ENCODE results near the gene SNCG.

GRCh38 chr10:86963341-86963919 is 5.0 kb downstream of the SNCG start:
- TF ChIP-seq RARB (CRISPR knock-in tag; IDR thresholded peaks at IDR 0.05) (no peak), EP300 (IDR thresholded peaks at IDR 0.05) (no peak), NPAS2 (CRISPR knock-in tag; IDR thresholded peaks at IDR 0.05; ENCODE audit: borderline replicate concordance) (no peak), RAD21 (conservative IDR thresholded peaks at IDR 0.05 in 1 of 2, IDR thresholded peaks at IDR 0.05 in 1 of 2) (no peak), POLR2A (IDR thresholded peaks at IDR 0.05; ENCODE audit: low read length) (no peak), MYC (IDR thresholded peaks at IDR 0.05; ENCODE audit: borderline replicate concordance, low read length) (no peak), FOSL2 (IDR thresholded peaks at IDR 0.05) (no peak), FOSL2 (CRISPR knock-in tag; IDR thresholded peaks at IDR 0.05) (no peak), CBX8 (IDR thresholded peaks at IDR 0.05) (no peak), HOXA7 (CRISPR knock-in tag; IDR thresholded peaks at IDR 0.05) (no peak), ZSCAN20 (CRISPR knock-in tag; IDR thresholded peaks at IDR 0.05) (no peak)
- TF ChIP-seq, protein P1, sequence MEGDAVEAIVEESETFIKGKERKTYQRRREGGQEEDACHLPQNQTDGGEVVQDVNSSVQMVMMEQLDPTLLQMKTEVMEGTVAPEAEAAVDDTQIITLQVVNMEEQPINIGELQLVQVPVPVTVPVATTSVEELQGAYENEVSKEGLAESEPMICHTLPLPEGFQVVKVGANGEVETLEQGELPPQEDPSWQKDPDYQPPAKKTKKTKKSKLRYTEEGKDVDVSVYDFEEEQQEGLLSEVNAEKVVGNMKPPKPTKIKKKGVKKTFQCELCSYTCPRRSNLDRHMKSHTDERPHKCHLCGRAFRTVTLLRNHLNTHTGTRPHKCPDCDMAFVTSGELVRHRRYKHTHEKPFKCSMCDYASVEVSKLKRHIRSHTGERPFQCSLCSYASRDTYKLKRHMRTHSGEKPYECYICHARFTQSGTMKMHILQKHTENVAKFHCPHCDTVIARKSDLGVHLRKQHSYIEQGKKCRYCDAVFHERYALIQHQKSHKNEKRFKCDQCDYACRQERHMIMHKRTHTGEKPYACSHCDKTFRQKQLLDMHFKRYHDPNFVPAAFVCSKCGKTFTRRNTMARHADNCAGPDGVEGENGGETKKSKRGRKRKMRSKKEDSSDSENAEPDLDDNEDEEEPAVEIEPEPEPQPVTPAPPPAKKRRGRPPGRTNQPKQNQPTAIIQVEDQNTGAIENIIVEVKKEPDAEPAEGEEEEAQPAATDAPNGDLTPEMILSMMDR (IDR thresholded peaks at IDR 0.05), result no peak
- TF ChIP-seq, protein P2, sequence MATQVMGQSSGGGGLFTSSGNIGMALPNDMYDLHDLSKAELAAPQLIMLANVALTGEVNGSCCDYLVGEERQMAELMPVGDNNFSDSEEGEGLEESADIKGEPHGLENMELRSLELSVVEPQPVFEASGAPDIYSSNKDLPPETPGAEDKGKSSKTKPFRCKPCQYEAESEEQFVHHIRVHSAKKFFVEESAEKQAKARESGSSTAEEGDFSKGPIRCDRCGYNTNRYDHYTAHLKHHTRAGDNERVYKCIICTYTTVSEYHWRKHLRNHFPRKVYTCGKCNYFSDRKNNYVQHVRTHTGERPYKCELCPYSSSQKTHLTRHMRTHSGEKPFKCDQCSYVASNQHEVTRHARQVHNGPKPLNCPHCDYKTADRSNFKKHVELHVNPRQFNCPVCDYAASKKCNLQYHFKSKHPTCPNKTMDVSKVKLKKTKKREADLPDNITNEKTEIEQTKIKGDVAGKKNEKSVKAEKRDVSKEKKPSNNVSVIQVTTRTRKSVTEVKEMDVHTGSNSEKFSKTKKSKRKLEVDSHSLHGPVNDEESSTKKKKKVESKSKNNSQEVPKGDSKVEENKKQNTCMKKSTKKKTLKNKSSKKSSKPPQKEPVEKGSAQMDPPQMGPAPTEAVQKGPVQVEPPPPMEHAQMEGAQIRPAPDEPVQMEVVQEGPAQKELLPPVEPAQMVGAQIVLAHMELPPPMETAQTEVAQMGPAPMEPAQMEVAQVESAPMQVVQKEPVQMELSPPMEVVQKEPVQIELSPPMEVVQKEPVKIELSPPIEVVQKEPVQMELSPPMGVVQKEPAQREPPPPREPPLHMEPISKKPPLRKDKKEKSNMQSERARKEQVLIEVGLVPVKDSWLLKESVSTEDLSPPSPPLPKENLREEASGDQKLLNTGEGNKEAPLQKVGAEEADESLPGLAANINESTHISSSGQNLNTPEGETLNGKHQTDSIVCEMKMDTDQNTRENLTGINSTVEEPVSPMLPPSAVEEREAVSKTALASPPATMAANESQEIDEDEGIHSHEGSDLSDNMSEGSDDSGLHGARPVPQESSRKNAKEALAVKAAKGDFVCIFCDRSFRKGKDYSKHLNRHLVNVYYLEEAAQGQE (IDR thresholded peaks at IDR 0.05), result no peak
- TF ChIP-seq, protein P3, sequence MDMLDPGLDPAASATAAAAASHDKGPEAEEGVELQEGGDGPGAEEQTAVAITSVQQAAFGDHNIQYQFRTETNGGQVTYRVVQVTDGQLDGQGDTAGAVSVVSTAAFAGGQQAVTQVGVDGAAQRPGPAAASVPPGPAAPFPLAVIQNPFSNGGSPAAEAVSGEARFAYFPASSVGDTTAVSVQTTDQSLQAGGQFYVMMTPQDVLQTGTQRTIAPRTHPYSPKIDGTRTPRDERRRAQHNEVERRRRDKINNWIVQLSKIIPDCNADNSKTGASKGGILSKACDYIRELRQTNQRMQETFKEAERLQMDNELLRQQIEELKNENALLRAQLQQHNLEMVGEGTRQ (IDR thresholded peaks at IDR 0.05), result no peak
